ENCODE measurements around the gene TMEM132A.

DNA sequence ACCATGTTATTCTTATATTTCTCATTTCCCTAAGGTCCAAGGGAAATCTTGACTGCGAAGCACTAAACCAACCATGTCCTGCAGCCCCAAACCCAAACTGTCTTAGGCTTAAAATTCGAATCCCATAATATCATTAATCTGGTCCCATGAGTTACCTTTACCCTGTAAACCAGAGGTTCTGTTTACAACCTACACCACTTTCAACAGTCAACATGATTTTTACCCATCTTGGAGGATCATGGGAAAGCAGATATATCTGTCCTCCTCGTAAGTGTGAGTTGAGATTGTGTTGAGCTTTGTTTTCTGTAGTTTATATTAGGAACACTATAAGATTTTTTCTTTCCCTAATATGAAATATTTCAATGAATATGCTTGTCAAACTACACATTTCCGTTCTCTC is 24.3 kb upstream of the TMEM132A start:
- TF ChIP-seq, protein P1, sequence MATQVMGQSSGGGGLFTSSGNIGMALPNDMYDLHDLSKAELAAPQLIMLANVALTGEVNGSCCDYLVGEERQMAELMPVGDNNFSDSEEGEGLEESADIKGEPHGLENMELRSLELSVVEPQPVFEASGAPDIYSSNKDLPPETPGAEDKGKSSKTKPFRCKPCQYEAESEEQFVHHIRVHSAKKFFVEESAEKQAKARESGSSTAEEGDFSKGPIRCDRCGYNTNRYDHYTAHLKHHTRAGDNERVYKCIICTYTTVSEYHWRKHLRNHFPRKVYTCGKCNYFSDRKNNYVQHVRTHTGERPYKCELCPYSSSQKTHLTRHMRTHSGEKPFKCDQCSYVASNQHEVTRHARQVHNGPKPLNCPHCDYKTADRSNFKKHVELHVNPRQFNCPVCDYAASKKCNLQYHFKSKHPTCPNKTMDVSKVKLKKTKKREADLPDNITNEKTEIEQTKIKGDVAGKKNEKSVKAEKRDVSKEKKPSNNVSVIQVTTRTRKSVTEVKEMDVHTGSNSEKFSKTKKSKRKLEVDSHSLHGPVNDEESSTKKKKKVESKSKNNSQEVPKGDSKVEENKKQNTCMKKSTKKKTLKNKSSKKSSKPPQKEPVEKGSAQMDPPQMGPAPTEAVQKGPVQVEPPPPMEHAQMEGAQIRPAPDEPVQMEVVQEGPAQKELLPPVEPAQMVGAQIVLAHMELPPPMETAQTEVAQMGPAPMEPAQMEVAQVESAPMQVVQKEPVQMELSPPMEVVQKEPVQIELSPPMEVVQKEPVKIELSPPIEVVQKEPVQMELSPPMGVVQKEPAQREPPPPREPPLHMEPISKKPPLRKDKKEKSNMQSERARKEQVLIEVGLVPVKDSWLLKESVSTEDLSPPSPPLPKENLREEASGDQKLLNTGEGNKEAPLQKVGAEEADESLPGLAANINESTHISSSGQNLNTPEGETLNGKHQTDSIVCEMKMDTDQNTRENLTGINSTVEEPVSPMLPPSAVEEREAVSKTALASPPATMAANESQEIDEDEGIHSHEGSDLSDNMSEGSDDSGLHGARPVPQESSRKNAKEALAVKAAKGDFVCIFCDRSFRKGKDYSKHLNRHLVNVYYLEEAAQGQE (IDR thresholded peaks at IDR 0.05; ENCODE audit: insufficient read depth in 1 of 2, low read depth in 2 of 2, low read length in 1 of 2): no peak
- TF ChIP-seq, protein P2, sequence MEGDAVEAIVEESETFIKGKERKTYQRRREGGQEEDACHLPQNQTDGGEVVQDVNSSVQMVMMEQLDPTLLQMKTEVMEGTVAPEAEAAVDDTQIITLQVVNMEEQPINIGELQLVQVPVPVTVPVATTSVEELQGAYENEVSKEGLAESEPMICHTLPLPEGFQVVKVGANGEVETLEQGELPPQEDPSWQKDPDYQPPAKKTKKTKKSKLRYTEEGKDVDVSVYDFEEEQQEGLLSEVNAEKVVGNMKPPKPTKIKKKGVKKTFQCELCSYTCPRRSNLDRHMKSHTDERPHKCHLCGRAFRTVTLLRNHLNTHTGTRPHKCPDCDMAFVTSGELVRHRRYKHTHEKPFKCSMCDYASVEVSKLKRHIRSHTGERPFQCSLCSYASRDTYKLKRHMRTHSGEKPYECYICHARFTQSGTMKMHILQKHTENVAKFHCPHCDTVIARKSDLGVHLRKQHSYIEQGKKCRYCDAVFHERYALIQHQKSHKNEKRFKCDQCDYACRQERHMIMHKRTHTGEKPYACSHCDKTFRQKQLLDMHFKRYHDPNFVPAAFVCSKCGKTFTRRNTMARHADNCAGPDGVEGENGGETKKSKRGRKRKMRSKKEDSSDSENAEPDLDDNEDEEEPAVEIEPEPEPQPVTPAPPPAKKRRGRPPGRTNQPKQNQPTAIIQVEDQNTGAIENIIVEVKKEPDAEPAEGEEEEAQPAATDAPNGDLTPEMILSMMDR (IDR thresholded peaks at IDR 0.05): no peak

Data from Panc1 (cell line).